IMR-90 (cell line): Measurements from ENCODE around the gene HMGN4.
A peak's percentile ranks its signal among the peaks of the same experiment; 100 is the strongest.

Source experiments
- CTCF ChIP-seq: conservative IDR thresholded peaks from 2 replicates; pipeline ENCODE4 v1.5.1; 2012; ENCODE audit warnings: mild to moderate bottlenecking, low read depth, low read length, improper control_type of control experiment
- POLR2A ChIP-seq: IDR thresholded peaks from 2 replicates; pipeline ENCODE4 v1.6.1; 2012; ENCODE audit warnings: mild to moderate bottlenecking, low read depth, low read length
- RAD21 ChIP-seq: IDR thresholded peaks from 2 replicates; pipeline ENCODE4 v1.6.1; 2012; ENCODE audit warnings: low read length, improper control_type of control experiment

DNA sequence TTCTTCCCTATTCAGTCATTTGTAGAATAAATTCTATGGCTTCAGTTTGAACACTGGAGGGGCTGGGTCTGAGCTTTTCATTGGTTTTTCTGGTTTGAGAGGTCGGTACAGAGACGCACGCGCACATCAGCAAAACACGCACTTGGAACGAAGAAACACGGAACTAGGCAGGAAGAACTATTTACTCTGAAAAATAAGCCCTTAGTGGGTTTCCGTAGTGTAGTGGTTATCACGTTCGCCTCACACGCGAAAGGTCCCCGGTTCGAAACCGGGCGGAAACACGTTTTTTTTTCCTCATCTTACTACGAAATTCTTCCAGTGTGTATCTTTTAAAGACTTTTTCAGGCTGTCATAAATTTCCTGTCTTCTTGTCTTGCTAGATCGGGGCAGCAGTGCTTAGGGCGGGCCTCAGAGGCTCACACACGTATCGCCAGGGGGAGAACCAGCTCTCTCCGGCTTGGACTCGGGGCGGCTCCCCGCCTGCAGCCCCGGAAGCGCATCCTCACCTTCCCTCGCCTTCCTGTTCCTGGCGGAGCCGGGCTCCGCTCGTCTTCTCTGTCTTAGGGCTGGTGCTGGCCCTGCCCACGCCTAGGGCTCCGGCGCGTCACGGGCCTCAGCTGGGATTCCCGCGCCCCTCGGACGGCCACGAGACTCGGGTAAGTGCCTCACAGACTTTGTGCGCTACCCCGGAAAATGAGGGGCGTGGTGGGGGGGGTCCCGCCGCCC, at the start of gene HMGN4:
- TF ChIP-seq CTCF, result 0 out of 2 replicates have a peak, but pooled peaks have one; percentile 1
- peak; percentile 74 for TF ChIP-seq POLR2A
- TF ChIP-seq RAD21, result peak; percentile 6; the same call in 1 of the 2 replicates
